NCI-H446 (cell line): ENCODE results near the gene CRISPLD2.

Source experiments
- DNase-seq, 2 experiments: peaks; one replicate each; lab custom pipeline; 2025; lab: John Stamatoyannopoulos, UW

The CRISPLD2 gene

GRCh38 chr16:84884596-84885341 lies 65.0 kb downstream of the CRISPLD2 start:
- DNase-seq, result no peak

DNA sequence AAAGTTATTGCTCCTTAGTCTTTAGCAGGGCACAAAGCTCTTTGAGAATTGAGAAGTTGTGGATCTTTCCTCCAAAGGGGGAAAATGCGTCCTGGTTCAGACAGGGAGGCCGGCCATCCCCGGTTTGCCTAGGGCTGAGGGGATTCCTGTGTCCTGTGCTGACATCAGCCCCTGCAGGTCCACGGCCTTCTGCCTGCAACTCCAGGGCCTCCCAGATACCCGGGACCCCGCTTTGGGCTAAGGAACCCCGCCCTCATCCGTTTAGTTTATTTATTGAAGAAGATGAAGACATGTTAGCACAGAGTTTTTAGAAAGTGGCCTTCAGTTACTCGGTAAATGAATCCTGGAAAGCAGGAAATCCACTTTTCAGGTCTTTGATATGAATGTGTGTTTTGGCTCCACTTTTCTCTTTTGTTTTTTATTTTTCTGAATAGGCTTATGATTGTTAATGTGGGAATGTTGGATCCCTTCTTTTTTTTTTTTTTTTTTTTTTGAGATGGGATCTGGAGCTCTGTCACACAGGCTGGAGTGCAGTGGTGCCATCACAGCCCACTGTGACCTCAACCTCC lies 65.6 kb downstream of the CRISPLD2 start:
- no peak for DNase-seq

DNA sequence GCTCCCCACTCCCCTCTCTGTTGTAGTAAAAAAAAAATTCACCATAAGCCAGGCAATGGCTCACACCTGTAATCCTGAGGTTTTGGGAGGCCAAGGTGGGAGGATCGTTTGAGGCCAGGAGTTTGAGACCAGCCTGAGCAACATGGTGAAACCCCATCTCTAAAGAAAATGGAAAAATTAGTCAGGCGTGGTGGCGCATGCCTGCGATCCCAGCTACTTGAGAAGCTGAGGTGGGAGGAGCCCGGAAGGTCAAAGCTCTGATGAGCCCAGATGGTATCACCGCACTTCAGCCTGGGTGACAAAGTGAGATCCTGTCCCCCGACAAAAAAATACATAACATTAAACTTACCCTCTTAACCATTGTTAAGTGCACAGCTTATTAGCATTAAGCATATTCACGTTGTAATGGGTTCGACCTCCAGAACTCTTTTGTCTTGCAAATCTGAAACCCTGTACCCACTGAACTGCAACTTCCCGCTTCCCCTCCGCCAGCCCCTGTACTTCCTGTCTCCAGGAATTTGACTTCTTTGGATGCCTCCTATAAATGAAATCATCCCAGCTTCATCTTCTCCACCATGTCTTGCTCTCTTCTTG lies 66.8 kb downstream of the CRISPLD2 start:
- DNase-seq, result no peak

DNA sequence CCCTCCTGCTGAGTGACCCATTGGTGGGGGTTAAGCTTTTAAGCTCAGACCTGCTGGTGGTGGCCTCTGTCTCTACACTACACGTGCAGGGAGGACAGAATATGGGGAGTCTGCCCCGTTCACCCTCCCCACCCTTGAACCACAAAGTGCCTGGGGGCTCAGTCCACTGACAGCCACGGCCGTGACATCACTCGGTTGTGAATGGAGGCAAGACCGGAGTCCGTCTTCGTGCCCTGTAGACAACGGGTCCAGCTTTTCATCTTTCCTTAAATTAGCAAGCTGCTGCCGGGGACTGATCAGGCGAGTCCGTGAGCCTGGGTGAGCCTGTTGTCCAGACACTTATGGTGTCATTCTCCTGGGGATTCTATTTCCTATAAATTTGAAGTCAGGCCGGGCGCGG lies 67.4 kb downstream of the CRISPLD2 start:
- no peak for DNase-seq

GRCh38 chr16:84888450-84888849 lies 68.7 kb downstream of the CRISPLD2 start:
- DNase-seq, result no peak

DNA sequence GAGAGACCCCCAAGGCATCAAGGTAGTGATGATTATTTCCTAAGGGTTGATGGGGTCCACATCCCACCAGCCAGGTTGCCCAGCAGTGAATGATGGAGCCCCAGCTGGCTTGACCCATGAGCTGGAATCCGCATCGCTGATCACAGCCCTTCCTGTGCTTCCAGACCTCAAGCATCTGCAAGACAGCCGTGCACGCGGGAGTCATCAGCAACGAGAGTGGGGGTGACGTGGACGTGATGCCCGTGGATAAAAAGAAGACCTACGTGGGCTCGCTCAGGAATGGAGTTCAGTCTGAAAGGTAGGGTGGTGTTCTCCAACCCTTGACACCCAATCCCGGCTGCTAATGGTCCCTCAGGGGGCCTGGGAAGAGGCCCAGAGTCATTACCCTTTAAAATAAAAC lies 69.3 kb downstream of the CRISPLD2 start:
- no peak for DNase-seq

DNA sequence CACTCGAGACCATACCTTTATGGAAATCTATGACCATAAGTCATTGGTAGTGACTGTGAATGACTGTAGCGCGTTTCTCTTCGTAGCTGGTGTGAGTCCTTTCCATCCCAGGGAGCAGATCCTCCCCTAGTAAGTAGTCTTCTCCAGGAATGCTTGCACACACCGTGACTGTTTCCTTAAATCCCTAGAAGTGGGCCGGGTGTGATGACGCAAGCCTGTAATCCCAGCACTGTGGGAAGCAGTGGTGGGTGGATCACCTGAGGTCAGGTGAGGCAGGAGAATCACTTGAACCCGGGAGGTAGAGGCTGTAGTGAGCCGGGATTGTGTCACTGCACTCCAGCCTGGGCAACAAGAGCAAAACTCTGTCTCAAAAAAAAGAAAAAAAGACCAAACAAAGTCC lies 70.6 kb downstream of the CRISPLD2 start:
- no peak for DNase-seq

DNA sequence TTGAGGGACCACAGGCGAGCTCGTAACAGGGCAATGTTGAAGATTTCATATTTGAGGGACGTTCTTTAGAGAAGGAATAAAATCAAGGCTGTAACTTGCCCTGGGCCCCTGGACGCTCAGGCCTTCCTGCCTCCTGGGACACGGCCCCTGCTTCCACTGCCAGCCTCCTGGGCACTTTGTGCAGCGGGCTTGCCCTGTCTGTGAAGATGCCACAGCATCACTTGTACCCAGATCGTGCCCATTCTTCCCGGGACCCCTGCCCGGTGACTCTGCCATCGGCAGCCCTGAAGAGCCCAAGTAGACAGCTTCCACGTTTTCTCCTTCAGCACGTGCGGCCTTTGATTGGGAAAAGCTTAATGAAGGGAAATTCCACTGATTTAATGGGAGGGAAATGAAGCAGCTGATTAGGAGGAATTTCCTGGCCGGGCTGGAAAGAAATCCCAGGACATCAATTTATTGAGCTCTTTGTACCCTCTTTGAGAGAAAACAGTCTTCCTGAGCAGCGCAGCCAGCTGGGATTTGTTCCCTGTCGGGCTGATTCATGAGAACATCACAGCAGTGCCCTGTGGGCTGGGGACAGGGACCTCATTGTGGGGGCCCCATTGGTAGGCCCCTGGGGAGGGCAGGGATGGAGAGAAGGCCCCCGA lies 71.5 kb downstream of the CRISPLD2 start:
- DNase-seq, result no peak

DNA sequence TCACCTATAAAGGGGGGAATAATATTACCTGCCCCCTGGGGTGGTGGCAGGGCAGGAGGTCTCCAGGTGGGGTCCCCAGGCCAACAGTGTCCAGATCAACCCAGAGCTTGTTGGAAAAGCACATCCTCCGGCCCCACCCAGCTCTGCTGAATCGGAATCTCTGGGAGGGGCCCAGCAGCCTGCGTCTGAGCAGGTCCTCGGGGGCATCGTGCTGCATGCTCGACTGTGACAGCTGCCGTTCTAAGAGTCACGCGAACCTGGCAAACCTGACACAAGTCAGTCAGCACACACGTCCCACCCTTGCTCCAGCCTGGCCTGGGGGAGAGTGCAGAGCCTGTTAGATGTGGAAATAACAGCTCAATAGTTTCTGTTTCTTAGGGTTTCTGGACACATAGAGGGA lies 72.3 kb downstream of the CRISPLD2 start:
- no peak for DNase-seq

DNA sequence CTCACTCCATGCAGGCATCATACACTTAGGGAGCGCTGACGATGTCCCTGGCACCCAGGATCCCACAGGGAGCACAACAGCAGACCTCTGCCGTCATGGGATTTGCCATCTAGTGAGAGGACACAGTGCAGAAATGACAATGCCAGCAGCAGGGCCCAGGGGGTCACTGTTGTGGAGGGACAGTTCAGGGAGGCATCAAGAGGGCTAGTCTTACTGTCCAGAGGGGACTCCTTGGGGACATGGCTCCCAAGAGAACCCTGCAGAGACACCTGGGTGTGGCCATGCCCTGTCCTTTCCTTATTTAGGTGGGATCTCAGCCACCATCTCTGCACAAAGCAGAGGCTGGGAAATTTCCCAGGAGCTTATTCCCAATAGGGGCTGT lies 73.7 kb downstream of the CRISPLD2 start:
- no peak for DNase-seq

DNA sequence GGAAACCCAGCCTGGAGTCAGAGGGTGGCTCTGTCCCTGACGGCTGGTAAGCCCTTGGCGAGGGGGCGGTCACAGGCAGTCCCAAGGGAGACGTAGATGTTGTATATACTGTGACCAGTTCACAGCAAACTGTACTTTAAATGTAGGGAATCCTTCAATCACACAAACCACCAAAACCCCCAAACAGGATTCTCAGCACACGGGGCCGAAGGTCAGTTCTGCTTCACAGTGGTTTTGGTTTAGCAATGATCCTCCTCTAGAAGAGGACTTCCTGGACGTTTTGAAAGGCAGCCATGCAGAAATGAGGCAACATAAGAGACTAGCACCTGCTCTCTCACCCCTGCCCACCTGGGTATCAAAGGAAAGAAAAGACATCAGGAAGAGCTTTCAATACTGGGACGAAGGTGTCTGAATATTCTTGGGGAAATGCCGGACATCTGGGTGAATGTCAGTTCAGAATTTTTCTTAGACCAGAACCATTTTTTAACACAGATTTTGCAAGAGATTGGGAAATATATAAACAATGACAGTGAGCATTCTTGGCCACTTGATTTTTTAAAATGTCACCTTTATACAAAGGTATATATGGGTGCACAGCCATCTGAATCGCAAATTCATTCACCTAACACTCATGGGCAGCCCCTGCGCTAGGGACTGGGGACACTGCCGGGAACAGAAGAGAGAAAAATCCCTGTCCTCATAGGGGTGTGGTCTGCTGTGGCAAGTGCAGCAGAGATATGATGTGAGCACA lies 74.2 kb downstream of the CRISPLD2 start:
- DNase-seq, result no peak

- no peak for DNase-seq
Measured at GRCh38 chr16:84895016-84895415, 75.2 kb downstream of the CRISPLD2 start.

GRCh38 chr16:84896847-84897246 lies 77.1 kb downstream of the CRISPLD2 start:
- no peak for DNase-seq

GRCh38 chr16:84897911-84898377 lies 78.2 kb downstream of the CRISPLD2 start:
- DNase-seq, result no peak

DNA sequence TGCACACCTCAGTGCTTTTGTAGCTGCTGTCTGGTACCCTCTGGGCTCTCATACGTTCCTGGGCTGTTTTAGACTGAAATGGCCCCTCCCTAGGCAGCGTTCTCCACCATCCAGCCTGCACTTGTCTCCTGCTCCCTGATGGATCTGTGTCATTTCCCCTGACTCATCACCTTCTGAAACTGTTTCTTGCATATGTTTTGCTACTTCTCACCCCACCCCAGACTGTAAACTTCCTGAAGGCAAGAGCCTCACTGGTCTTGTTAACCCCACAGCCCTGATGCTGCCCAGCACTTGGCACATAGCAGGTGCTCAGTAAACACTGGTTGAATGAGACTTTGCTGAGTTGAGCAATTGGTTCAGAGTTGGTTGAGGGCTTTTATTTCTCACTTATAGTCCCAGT lies 78.7 kb downstream of the CRISPLD2 start:
- no peak for DNase-seq

GRCh38 chr16:84899414-84899813 lies 79.6 kb downstream of the CRISPLD2 start:
- no peak for DNase-seq

GRCh38 chr16:84905965-84906460 lies 86.2 kb downstream of the CRISPLD2 start:
- no peak for DNase-seq

DNA sequence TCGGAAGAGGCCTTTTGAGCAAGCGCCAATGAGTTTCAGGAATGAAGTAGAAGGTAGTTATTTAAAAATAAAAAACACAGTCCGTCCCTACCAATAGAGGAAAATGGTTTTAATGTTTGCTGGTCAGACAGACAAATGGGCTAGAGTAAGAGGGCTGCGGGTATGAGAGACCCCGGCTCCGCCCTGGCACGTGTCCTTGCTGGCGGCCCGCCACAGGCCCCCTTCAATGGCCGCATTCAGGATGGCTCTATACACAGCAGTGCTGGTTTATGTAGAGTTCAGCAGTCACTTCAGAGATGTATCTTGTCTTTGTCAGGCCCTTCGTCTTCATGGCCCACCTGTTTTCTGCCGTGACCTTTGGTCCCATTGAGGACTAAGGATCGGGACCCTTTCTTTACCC lies 87.3 kb downstream of the CRISPLD2 start:
- no peak for DNase-seq

- no peak for DNase-seq
Measured at GRCh38 chr16:84907575-84907974, 87.8 kb downstream of the CRISPLD2 start.

- no peak for DNase-seq
Measured at GRCh38 chr16:84909476-84910085, 89.8 kb downstream of the CRISPLD2 start.

GRCh38 chr16:84911486-84912216 lies 91.9 kb downstream of the CRISPLD2 start:
- no peak for DNase-seq
